ENCODE results near the gene TSPAN15.

Gene TSPAN15

DNA sequence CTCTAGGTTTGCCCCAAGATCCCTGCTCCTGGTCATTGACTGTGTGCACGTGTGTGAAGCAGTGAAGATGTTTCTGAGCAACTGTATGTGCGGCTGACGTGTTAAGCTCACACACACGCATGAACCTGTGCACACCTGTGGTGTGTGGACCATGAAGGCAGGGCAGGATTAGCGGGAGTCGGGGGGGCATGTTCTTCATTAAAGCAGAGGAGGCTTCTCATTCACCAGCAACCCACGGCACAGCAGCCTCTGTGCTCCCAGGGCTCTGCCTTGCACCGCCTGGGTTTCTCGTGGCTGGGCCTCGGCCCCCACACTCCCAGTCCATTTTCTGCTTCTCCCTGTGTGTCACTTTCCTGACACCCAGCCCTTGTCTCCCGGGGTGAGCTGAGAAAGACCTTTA lies 33.7 kb upstream of the TSPAN15 start:
- Histone ChIP-seq H3K4me1 (ENCODE audit: insufficient read depth, insufficient read length) (peaks cover 4% of the 10 kb centered on the region), H3K9me3 (ENCODE audit: insufficient read depth, low read length) (no peaks in the 10 kb centered on the region), H3K36me3 (ENCODE audit: insufficient read depth, insufficient read length, low read length) (no peaks in the 10 kb centered on the region), H3K4me3 (ENCODE audit: insufficient read length, low read depth) (no peak overlapping the region), H3K27me3 (ENCODE audit: insufficient read depth, insufficient read length) (no peaks in the 10 kb centered on the region), H3K9ac (ENCODE audit: insufficient read length, low read depth) (no peak overlapping the region)
- TF ChIP-seq SUZ12 (IDR thresholded peaks at IDR 0.05; ENCODE audit: extremely low read depth, insufficient read depth, insufficient read length) (no peak), YY1 (IDR thresholded peaks at IDR 0.05; ENCODE audit: insufficient read depth, insufficient read length) (no peak), ZNF274 (IDR thresholded peaks at IDR 0.05; ENCODE audit: low read depth, low read length) (no peak)
- DNase-seq (ENCODE audit: low read depth, low spot score): no peak

DNA sequence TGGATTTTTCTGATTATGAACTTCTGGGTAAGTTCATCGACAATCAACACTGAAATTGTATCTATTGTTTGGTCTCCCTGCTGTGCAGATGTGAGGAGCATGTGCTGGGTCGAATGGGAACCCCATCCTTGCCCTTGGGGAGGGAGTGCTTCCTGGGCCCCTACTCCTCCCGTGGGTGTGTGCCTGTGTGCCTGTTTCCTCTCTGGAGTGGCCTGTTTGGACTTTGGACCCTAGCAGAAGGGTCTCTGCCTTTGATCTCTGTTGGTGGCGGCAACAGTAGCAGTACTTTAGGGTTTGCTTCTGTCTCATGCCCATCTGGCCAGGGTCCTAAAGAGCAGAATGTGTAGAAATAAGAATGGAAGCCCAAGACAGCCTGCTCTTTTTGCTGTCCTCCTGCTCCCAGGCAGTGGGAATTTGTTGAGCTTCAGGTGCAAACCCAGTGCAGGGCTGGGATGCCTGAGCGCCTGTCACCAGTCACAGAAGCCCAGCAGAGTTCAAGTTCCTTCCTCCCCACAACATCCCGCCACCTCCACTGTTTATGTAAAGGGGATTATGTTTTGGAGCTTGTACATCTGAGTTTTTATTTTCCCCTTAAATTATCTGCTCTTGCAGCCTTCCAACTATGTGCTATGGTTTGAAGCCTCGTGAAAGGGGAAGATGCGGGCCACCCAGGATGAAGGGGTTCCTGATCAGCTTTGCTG lies 33.1 kb upstream of the TSPAN15 start:
- H3K9me3 ChIP-seq (ENCODE audit: insufficient read depth, low read length): no peaks in the 10 kb centered on the region
- peaks cover 4% of the 10 kb centered on the region for H3K4me1 ChIP-seq (ENCODE audit: insufficient read depth, insufficient read length)
- no peak for DNase-seq (ENCODE audit: low read depth, low spot score)
- peak overlapping the region; percentile 3 for H3K9ac ChIP-seq (ENCODE audit: insufficient read length, low read depth)
- no peak overlapping the region for H3K4me3 ChIP-seq (ENCODE audit: insufficient read length, low read depth)
- H3K27me3 ChIP-seq (ENCODE audit: insufficient read depth, insufficient read length): no peaks in the 10 kb centered on the region
- TF ChIP-seq YY1 (IDR thresholded peaks at IDR 0.05; ENCODE audit: insufficient read depth, insufficient read length) (no peak), ZNF274 (IDR thresholded peaks at IDR 0.05; ENCODE audit: low read depth, low read length) (no peak), SUZ12 (IDR thresholded peaks at IDR 0.05; ENCODE audit: extremely low read depth, insufficient read depth, insufficient read length) (no peak)
- H3K36me3 ChIP-seq (ENCODE audit: insufficient read depth, insufficient read length, low read length): no peaks in the 10 kb centered on the region

DNA sequence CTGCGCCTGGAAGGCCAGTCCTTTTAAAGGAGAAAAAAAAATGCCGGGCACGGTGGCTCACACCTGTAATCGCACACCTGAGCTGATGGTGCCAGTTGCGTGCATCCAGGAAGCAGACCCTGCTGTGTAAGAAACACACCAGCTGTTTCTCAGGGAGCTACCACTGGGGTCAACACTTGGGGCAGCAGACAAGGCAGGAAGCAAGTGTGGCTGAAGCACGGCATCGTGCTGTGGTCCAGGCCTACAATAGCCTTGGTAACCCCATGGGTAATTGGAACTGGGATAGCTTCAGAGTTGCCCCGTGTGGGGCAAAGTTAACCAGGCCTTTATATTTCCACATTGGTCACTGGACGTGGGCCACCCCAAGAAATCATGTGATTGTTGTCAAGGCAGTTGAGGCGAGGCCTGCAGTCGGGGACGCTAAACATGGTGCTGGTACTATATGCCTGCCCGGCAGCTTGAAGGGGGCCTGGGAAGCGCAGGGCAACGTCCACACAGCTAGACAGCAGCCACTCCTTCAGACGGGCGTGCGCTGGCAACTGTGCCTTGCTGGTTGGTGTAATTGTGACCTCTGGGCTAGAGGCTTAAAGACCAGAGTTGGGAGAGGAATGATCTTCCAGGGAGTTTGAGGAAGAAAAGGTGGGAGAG lies 32.0 kb upstream of the TSPAN15 start:
- no peaks in the 10 kb centered on the region for H3K36me3 ChIP-seq (ENCODE audit: insufficient read depth, insufficient read length, low read length)
- no peaks in the 10 kb centered on the region for H3K9me3 ChIP-seq (ENCODE audit: insufficient read depth, low read length)
- TF ChIP-seq SUZ12 (IDR thresholded peaks at IDR 0.05; ENCODE audit: extremely low read depth, insufficient read depth, insufficient read length): no peak
- no peak for TF ChIP-seq ZNF274 (IDR thresholded peaks at IDR 0.05; ENCODE audit: low read depth, low read length)
- no peak for TF ChIP-seq YY1 (IDR thresholded peaks at IDR 0.05; ENCODE audit: insufficient read depth, insufficient read length)
- no peaks in the 10 kb centered on the region for H3K27me3 ChIP-seq (ENCODE audit: insufficient read depth, insufficient read length)
- H3K9ac ChIP-seq (ENCODE audit: insufficient read length, low read depth): no peak overlapping the region
- no peak for DNase-seq (ENCODE audit: low read depth, low spot score)
- no peak overlapping the region for H3K4me3 ChIP-seq (ENCODE audit: insufficient read length, low read depth)
- peaks cover 4% of the 10 kb centered on the region for H3K4me1 ChIP-seq (ENCODE audit: insufficient read depth, insufficient read length)

DNA sequence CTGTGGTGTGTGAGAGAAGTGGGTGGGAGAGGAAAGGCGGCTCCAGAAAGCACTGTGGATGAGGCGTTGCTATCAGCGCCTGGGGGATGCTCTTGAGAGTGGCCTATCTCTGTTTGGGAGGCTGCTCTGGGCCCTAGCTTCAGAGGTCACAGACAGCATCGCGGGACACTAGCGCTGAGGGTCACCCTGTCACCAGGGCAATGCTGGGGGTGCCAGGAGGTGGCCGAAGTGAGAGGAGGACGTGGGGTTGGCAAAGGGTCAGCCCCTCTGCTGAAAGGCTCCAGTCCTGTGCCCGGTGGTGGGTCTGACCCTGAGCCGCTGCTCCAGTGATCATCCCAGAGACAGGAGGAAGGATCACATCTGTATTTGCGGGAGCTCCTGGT lies 31.5 kb upstream of the TSPAN15 start:
- no peak for TF ChIP-seq ZNF274 (IDR thresholded peaks at IDR 0.05; ENCODE audit: low read depth, low read length)
- TF ChIP-seq SUZ12 (IDR thresholded peaks at IDR 0.05; ENCODE audit: extremely low read depth, insufficient read depth, insufficient read length): no peak
- no peak for TF ChIP-seq YY1 (IDR thresholded peaks at IDR 0.05; ENCODE audit: insufficient read depth, insufficient read length)
- no peaks in the 10 kb centered on the region for H3K9me3 ChIP-seq (ENCODE audit: insufficient read depth, low read length)
- no peak overlapping the region for H3K4me3 ChIP-seq (ENCODE audit: insufficient read length, low read depth)
- DNase-seq (ENCODE audit: low read depth, low spot score): no peak
- H3K9ac ChIP-seq (ENCODE audit: insufficient read length, low read depth): no peak overlapping the region
- H3K27me3 ChIP-seq (ENCODE audit: insufficient read depth, insufficient read length): no peaks in the 10 kb centered on the region
- peaks cover 3% of the 10 kb centered on the region for H3K4me1 ChIP-seq (ENCODE audit: insufficient read depth, insufficient read length)
- no peaks in the 10 kb centered on the region for H3K36me3 ChIP-seq (ENCODE audit: insufficient read depth, insufficient read length, low read length)

DNA sequence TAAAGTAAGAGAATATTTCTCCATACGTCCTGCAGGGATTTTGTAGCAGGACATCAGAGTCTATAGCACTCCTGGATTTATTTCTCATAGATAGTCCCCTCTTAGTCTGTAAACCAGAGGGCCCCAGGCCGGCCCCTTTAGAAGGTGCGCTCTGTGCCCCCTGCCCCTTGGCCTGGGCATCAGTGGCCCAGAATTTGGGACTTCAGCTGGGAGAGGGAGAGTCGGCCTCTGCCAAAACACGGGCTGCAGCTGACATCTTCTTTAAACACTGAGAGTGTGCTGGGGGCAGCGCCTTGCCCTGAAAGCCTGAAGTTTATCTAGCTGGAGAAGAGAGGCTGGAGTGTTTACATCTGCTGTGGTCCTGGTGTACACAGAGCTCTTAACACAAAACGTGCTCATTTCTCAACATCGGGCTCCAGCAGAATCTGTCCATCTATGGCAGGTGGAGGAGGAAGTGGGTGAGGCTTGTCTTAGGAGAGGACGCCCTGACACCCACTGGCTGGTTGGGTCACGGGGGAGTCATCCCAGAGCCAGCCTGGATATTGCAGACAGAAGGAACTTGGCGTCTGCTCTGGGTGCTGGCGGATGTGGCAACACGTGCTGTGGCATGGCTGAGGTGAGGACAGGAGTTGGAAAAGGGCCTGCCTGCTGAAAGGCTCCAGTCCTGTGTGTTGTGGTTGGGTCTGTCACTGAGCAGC lies 29.5 kb upstream of the TSPAN15 start:
- H3K4me1 ChIP-seq (ENCODE audit: insufficient read depth, insufficient read length): peaks cover 2% of the 10 kb centered on the region
- no peaks in the 10 kb centered on the region for H3K9me3 ChIP-seq (ENCODE audit: insufficient read depth, low read length)
- DNase-seq (ENCODE audit: low read depth, low spot score): no peak
- H3K36me3 ChIP-seq (ENCODE audit: insufficient read depth, insufficient read length, low read length): no peaks in the 10 kb centered on the region
- TF ChIP-seq YY1 (IDR thresholded peaks at IDR 0.05; ENCODE audit: insufficient read depth, insufficient read length) (no peak), ZNF274 (IDR thresholded peaks at IDR 0.05; ENCODE audit: low read depth, low read length) (no peak), SUZ12 (IDR thresholded peaks at IDR 0.05; ENCODE audit: extremely low read depth, insufficient read depth, insufficient read length) (no peak)
- H3K9ac ChIP-seq (ENCODE audit: insufficient read length, low read depth): no peak overlapping the region
- H3K4me3 ChIP-seq (ENCODE audit: insufficient read length, low read depth): no peak overlapping the region
- no peaks in the 10 kb centered on the region for H3K27me3 ChIP-seq (ENCODE audit: insufficient read depth, insufficient read length)

DNA sequence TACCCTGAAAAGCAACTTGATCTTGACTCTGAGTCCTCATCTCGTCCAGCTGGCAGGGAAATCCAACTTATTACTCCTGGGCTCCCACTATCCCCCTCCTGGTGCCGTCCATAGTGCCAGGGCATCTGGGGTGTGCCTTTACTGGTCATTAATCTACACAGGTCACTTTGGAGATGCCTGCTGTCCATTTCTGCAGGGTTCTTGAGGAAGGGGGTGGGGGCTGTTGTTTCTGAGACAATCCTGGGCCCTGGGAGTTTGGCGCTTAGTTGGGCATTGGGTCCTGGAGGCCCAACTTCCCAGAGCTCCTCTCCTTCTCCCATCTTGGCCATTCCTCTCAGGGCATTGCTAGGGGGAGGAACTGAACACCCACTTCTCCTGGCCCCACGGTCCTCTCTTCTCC lies 28.6 kb upstream of the TSPAN15 start:
- Histone ChIP-seq H3K36me3 (ENCODE audit: insufficient read depth, insufficient read length, low read length) (no peaks in the 10 kb centered on the region), H3K9ac (ENCODE audit: insufficient read length, low read depth) (no peak overlapping the region), H3K27me3 (ENCODE audit: insufficient read depth, insufficient read length) (no peaks in the 10 kb centered on the region), H3K4me1 (ENCODE audit: insufficient read depth, insufficient read length) (peaks cover 2% of the 10 kb centered on the region), H3K9me3 (ENCODE audit: insufficient read depth, low read length) (no peaks in the 10 kb centered on the region), H3K4me3 (ENCODE audit: insufficient read length, low read depth) (no peak overlapping the region)
- DNase-seq (ENCODE audit: low read depth, low spot score): no peak
- TF ChIP-seq ZNF274 (IDR thresholded peaks at IDR 0.05; ENCODE audit: low read depth, low read length): no peak
- no peak for TF ChIP-seq SUZ12 (IDR thresholded peaks at IDR 0.05; ENCODE audit: extremely low read depth, insufficient read depth, insufficient read length)
- TF ChIP-seq YY1 (IDR thresholded peaks at IDR 0.05; ENCODE audit: insufficient read depth, insufficient read length): no peak

DNA sequence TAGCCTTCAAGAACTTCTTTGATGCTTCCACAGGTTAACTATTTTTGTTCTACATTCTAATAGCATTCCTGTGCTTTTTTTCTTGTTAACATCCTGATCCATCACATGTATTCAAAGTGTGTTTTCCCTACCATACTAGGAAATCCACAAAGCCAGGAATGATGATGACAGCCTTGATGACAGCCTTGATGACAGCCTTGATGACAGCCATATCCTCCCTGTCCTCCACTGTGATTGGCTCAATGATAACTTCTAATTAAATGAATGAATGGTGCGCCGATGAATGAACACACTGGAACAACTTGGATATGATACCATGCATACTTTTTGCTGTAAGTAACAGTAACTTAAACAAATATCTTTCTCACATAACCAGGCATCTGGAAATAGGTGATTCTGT lies 26.2 kb upstream of the TSPAN15 start:
- no peak overlapping the region for H3K4me3 ChIP-seq (ENCODE audit: insufficient read length, low read depth)
- no peaks in the 10 kb centered on the region for H3K36me3 ChIP-seq (ENCODE audit: insufficient read depth, insufficient read length, low read length)
- TF ChIP-seq YY1 (IDR thresholded peaks at IDR 0.05; ENCODE audit: insufficient read depth, insufficient read length) (no peak), ZNF274 (IDR thresholded peaks at IDR 0.05; ENCODE audit: low read depth, low read length) (no peak), SUZ12 (IDR thresholded peaks at IDR 0.05; ENCODE audit: extremely low read depth, insufficient read depth, insufficient read length) (no peak)
- no peak for DNase-seq (ENCODE audit: low read depth, low spot score)
- no peaks in the 10 kb centered on the region for H3K27me3 ChIP-seq (ENCODE audit: insufficient read depth, insufficient read length)
- H3K9me3 ChIP-seq (ENCODE audit: insufficient read depth, low read length): no peaks in the 10 kb centered on the region
- peaks cover 2% of the 10 kb centered on the region for H3K4me1 ChIP-seq (ENCODE audit: insufficient read depth, insufficient read length)
- no peak overlapping the region for H3K9ac ChIP-seq (ENCODE audit: insufficient read length, low read depth)
